GM23248 (cell line): ENCODE results near the gene GLS.

ENCODE experiments used
- EZH2 ChIP-seq: fragments of 200-600 bp; sonication (generic); IDR thresholded peaks from 2 replicates; pipeline ENCODE4 v1.6.1; 2018; ENCODE audit warnings: antibody characterized with exemption, mild to moderate bottlenecking; ENCODE audit not compliant: insufficient read depth, poor library complexity, severe bottlenecking
- EZH2phosphoT487 ChIP-seq: fragments of 200-600 bp; sonication (generic); IDR thresholded peaks from 2 replicates; pipeline ENCODE4 v1.6.1; 2018; ENCODE audit warnings: antibody characterized with exemption, moderate library complexity, mild to moderate bottlenecking, low read depth; ENCODE audit not compliant: insufficient read depth

DNA sequence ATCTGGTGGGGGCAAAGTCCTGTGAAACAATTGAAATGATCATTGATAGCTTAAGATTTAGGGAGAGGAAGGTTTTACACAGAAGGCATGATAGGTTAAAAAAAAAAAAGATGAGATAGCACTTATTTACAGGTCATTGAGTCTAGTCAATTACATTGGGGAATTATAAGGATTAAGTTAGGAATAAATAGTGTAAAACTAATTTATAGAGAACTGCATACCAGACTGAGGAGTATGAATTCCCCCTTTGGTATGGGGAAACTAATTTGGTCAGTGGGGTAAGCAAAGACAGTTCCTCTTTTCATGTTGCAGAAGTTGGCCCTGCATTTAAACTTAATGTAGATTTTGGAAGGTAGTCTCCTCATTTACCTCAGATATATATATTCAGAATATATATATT is 10.8 kb downstream of the GLS start:
- TF ChIP-seq EZH2 (no peak), EZH2phosphoT487 (no peak)
